IMR-90 (cell line): ENCODE measurements around the gene MMS19. TPM values are rescaled to one million over a fixed set of nuclear protein-coding genes. Genes with fewer than 3 reads are reported as not detected.

Experiments
- ATAC-seq: fragments of 200-7000 bp; cut with Tn5 transposase; 2 replicates; pipeline ENCODE4 v1.9.1; 2020; ENCODE audit warnings: low read depth, mild to moderate bottlenecking, moderate library complexity
- BruUV-seq: library from RNA; stranded (reverse); fragments of 400-500 nt; replicated peaks from 2 replicates; lab custom pipeline; 2021; lab: Mats Ljungman, UMichigan
- CTCF ChIA-PET: fragments of 300-600 bp; formaldehyde crosslinking; extraction: SDS; loops from one replicate; lab custom pipeline; 2021; ENCODE audit warnings: antibody characterized with exemption; lab: Yijun Ruan, JAX
- POLR2A ChIA-PET: fragments of 300-600 bp; sonication (Branson Sonifier 250); formaldehyde crosslinking; loops from one replicate; lab custom pipeline; 2022; ENCODE audit warnings: antibody characterized with exemption; ENCODE audit not compliant: unreplicated experiment; lab: Charles Lee
- DNase-seq: peaks from one replicate; pipeline ENCODE4 v3.0.0; 2013
- H2AFZ ChIP-seq: replicated peaks from 2 replicates; pipeline ENCODE3; 2013; ENCODE audit warnings: low read length, mild to moderate bottlenecking; ENCODE audit not compliant: poor library complexity
- H2AK5ac ChIP-seq: 2 replicates; pipeline ENCODE4 v1.6.1; 2013; ENCODE audit warnings: low read depth, low read length, inconsistent platforms
- H2AK9ac ChIP-seq: replicated peaks from 2 replicates; pipeline ENCODE3; 2013; ENCODE audit warnings: mild to moderate bottlenecking, low read depth, low read length, moderate library complexity; ENCODE audit not compliant: poor library complexity
- H2BK120ac ChIP-seq: 2 replicates; pipeline ENCODE4 v1.6.1; 2013; ENCODE audit warnings: low read depth, low read length, inconsistent platforms
- H2BK15ac ChIP-seq: 3 replicates; pipeline ENCODE4 v1.6.1; 2013; ENCODE audit warnings: low read depth, low read length, inconsistent platforms
- H2BK20ac ChIP-seq: 2 replicates; pipeline ENCODE4 v1.6.1; 2013; ENCODE audit warnings: low read depth, mild to moderate bottlenecking, inconsistent platforms, low read length, moderate library complexity
- H2BK5ac ChIP-seq: 2 replicates; pipeline ENCODE4 v1.6.1; 2013; ENCODE audit warnings: mild to moderate bottlenecking, low read depth, low read length, inconsistent platforms; ENCODE audit not compliant: poor library complexity, severe bottlenecking
- H3K14ac ChIP-seq: replicated peaks from 2 replicates; pipeline ENCODE4 v1.6.1; 2013; ENCODE audit warnings: low read depth, low read length, inconsistent platforms
- H3K18ac ChIP-seq: 2 replicates; pipeline ENCODE4 v1.6.1; 2013; ENCODE audit warnings: low read depth, low read length, control low read depth
- H3K23ac ChIP-seq: 2 replicates; pipeline ENCODE4 v1.6.1; 2013; ENCODE audit warnings: low read depth, low read length, inconsistent platforms
- H3K27ac ChIP-seq: 2 replicates; pipeline ENCODE4 v1.5.1; 2013; ENCODE audit warnings: mild to moderate bottlenecking, control low read depth, low read length; ENCODE audit not compliant: insufficient read depth
- H3K27me3 ChIP-seq: 2 replicates; pipeline ENCODE4 v1.6.1; 2013; ENCODE audit warnings: low read length; ENCODE audit not compliant: control insufficient read depth, insufficient read depth
- H3K36me3 ChIP-seq: 2 replicates; pipeline ENCODE4 v1.6.1; 2013; ENCODE audit warnings: low read length, mixed read lengths; ENCODE audit not compliant: control insufficient read depth, insufficient read depth
- H3K4ac ChIP-seq: 2 replicates; pipeline ENCODE4 v1.6.1; 2013; ENCODE audit warnings: low read depth, low read length, inconsistent platforms
- H3K4me1 ChIP-seq: 2 replicates; pipeline ENCODE4 v1.6.1; 2013; ENCODE audit warnings: low read length, mixed read lengths; ENCODE audit not compliant: control insufficient read depth, insufficient read depth
- H3K4me2 ChIP-seq: 2 replicates; pipeline ENCODE4 v1.6.1; 2013; ENCODE audit warnings: low read depth, mild to moderate bottlenecking, control low read depth, low read length, moderate library complexity
- H3K4me3 ChIP-seq: 2 replicates; pipeline ENCODE4 v1.5.1; 2013; ENCODE audit warnings: low read depth, mild to moderate bottlenecking, control low read depth, low read length, moderate library complexity; ENCODE audit not compliant: insufficient read depth
- H3K56ac ChIP-seq: 2 replicates; pipeline ENCODE4 v1.6.1; 2013; ENCODE audit warnings: low read length, inconsistent platforms; ENCODE audit not compliant: insufficient read depth; ENCODE audit errors: extremely low read depth
- H3K79me1 ChIP-seq, 2 experiments: 2 replicates each; pipeline ENCODE4 v1.6.1; 2013; ENCODE audit warnings: low read length in 2 of 2, inconsistent platforms in 1 of 2, low read depth in 1 of 2
- H3K9ac ChIP-seq: 2 replicates; pipeline ENCODE4 v1.6.1; 2013; ENCODE audit warnings: low read depth, low read length, control low read depth
- H3K9me1 ChIP-seq: 2 replicates; pipeline ENCODE4 v1.6.1; 2013; ENCODE audit warnings: low read length, inconsistent platforms; ENCODE audit not compliant: insufficient read depth
- H3K9me3 ChIP-seq: 2 replicates; pipeline ENCODE4 v1.6.1; 2013; ENCODE audit warnings: low read length; ENCODE audit not compliant: control insufficient read depth, insufficient read depth
- H4K20me1 ChIP-seq: 2 replicates; pipeline ENCODE4 v1.6.1; 2013; ENCODE audit warnings: low read length, inconsistent platforms; ENCODE audit not compliant: insufficient read depth
- H4K5ac ChIP-seq: 2 replicates; pipeline ENCODE4 v1.6.1; 2013; ENCODE audit warnings: mild to moderate bottlenecking, low read depth, low read length, control low read depth
- H4K8ac ChIP-seq, 2 experiments: 2 replicates each; pipeline ENCODE4 v1.6.1; 2013; ENCODE audit warnings: low read depth in 2 of 2, low read length in 2 of 2, control low read depth in 1 of 2, inconsistent platforms in 1 of 2
- H4K91ac ChIP-seq: 2 replicates; pipeline ENCODE4 v1.6.1; 2013; ENCODE audit warnings: low read depth, low read length, inconsistent platforms; ENCODE audit not compliant: insufficient read depth
- BHLHE40 ChIP-seq: fragments of 150-350 bp; IDR thresholded peaks from 2 replicates; pipeline ENCODE4 v1.6.1; 2016; ENCODE audit warnings: mild to moderate bottlenecking, low read depth, low read length
- CHD1 ChIP-seq: IDR thresholded peaks from 2 replicates; pipeline ENCODE4 v1.6.1; 2012; ENCODE audit warnings: low read depth, low read length, improper control_type of control experiment
- FOS ChIP-seq: fragments of 150-350 bp; IDR thresholded peaks from 2 replicates; pipeline ENCODE4 v1.6.1; 2016; ENCODE audit warnings: low read depth, low read length
- MAZ ChIP-seq: IDR thresholded peaks from 2 replicates; pipeline ENCODE4 v1.6.1; 2012; ENCODE audit warnings: low read depth, mild to moderate bottlenecking, low read length, improper control_type of control experiment, moderate library complexity, borderline replicate concordance
- NFE2L2 ChIP-seq: fragments of 150-350 bp; IDR thresholded peaks from 2 replicates; pipeline ENCODE4 v1.6.1; 2016; ENCODE audit warnings: low read depth, mild to moderate bottlenecking, low read length
- RAD21 ChIP-seq: IDR thresholded peaks from 2 replicates; pipeline ENCODE4 v1.6.1; 2012; ENCODE audit warnings: low read length, improper control_type of control experiment
- RFX5 ChIP-seq: IDR thresholded peaks from 2 replicates; pipeline ENCODE4 v1.8.0; 2012; ENCODE audit warnings: low read depth, mild to moderate bottlenecking, low read length, moderate library complexity
- SMC3 ChIP-seq: fragments of 150-350 bp; IDR thresholded peaks from 2 replicates; pipeline ENCODE4 v1.6.1; 2016; ENCODE audit warnings: low read depth, mild to moderate bottlenecking, antibody characterized with exemption, low read length, moderate library complexity
- WGBS, 2 experiments: methylation state at CpG; one replicate each; pipeline versions ENCODE4 v1.1.5 to v1.1.7; 2013; ENCODE audit warnings: missing lambda C conversion rate in 2 of 2; ENCODE audit not compliant: insufficient read length in 1 of 2; ENCODE audit errors: extremely low coverage in 2 of 2; 5-methylcytosine and 5-hydroxymethylcytosine counted together
- dilution Hi-C: fragments of 300-500 bp; cut with HindIII; formaldehyde crosslinking; loops from one replicate; pipeline ENCODE4 v1.14.3; 2018; ENCODE audit warnings: low sequenced_read_pairs; ENCODE audit not compliant: unreplicated experiment
- in situ Hi-C: fragments of 300-500 bp; cut with MboI; formaldehyde crosslinking; loops from 3 replicates; pipeline ENCODE4 v1.14.3; 2019; ENCODE audit warnings: low sequenced_read_pairs, inconsistent platforms, mixed read lengths
- intact Hi-C: fragments of 100-400 bp; cut with micrococcal nuclease; formaldehyde crosslinking; loops from 2 replicates; pipeline ENCODE4 v1.10.0; 2022
- polyA plus RNA-seq, 3 experiments: library from polyadenylated mRNA; depleted of rRNA; stranded (reverse); fragments of >200 nt; gene quantifications; 2 replicates each; pipeline ENCODE4 v1.2.3, GENCODE V29; 2012; ENCODE audit warnings: low replicate concordance in 1 of 3
- total RNA-seq: library from RNA; depleted of rRNA; stranded (reverse); fragments of >200 nt; gene quantifications from 2 replicates; pipeline ENCODE4 v1.2.3, GENCODE V29; 2012
- TF ChIP-seq, protein P1 (sequence below): fragments of 150-350 bp; IDR thresholded peaks from 2 replicates; pipeline ENCODE4 v1.6.1; 2017; ENCODE audit warnings: mild to moderate bottlenecking, antibody characterized with exemption, low read length, low read depth

MMS19 gene
- total and polyA plus RNA-seq, 2 of the 4 experiments (the other 2 are of a cell fraction): 70.1 to 72.7 TPM

- H3K4ac ChIP-seq: no peak overlapping the region
- intact Hi-C loops (no loop called here), in situ Hi-C loops (no loop called here), dilution Hi-C loops (no loop called here)
- H2BK20ac ChIP-seq: no peak overlapping the region
- H3K36me3 ChIP-seq: peaks cover 2% of the 10 kb centered on the region; the same call in 1 of the 2 replicates
- H3K56ac ChIP-seq: no peak overlapping the region
- no peak for DNase-seq
- H2AK9ac ChIP-seq: no peak overlapping the region
- no peak for TF ChIP-seq RAD21
- no peak for TF ChIP-seq RFX5
- TF ChIP-seq MAZ: no peak
- TF ChIP-seq CHD1: no peak
- no peak for TF ChIP-seq BHLHE40
- TF ChIP-seq NFE2L2: no peak
- TF ChIP-seq, protein P1, sequence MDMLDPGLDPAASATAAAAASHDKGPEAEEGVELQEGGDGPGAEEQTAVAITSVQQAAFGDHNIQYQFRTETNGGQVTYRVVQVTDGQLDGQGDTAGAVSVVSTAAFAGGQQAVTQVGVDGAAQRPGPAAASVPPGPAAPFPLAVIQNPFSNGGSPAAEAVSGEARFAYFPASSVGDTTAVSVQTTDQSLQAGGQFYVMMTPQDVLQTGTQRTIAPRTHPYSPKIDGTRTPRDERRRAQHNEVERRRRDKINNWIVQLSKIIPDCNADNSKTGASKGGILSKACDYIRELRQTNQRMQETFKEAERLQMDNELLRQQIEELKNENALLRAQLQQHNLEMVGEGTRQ: no peak
- TF ChIP-seq SMC3: no peak
- TF ChIP-seq FOS: no peak
- H2BK5ac ChIP-seq: no peak overlapping the region
- ChIA-PET CTCF (no interaction called here), POLR2A (no interaction called here)
- ATAC-seq: no peak
- H4K20me1 ChIP-seq: peaks cover 63% of the 10 kb centered on the region
- no peaks in the 10 kb centered on the region for H3K27me3 ChIP-seq
- H3K9me3 ChIP-seq: no peaks in the 10 kb centered on the region
- no TSS peak for BruUV-seq
- H2AK5ac ChIP-seq: no peak overlapping the region
- H2BK15ac ChIP-seq: no peak overlapping the region
- H3K4me3 ChIP-seq: no peak overlapping the region
- H2AFZ ChIP-seq: no peak overlapping the region
- no peaks in the 10 kb centered on the region for H3K4me1 ChIP-seq
- whole genome bisulfite sequencing, 2 experiments: no CpG with 5 or more reads among the region's 1 CpG
- H4K5ac ChIP-seq: no peak overlapping the region
- no peak overlapping the region for H2BK120ac ChIP-seq
- H4K8ac ChIP-seq: no peak overlapping the region
- no peak overlapping the region for H3K9ac ChIP-seq
- H3K14ac ChIP-seq: no peak overlapping the region
- H3K9me1 ChIP-seq: peaks cover 12% of the 10 kb centered on the region
- no peak overlapping the region for H3K23ac ChIP-seq
- no peak overlapping the region for H4K91ac ChIP-seq
- no peak overlapping the region for H3K4me2 ChIP-seq
- no peak overlapping the region for H3K27ac ChIP-seq
- H3K18ac ChIP-seq: no peak overlapping the region
- H3K79me1 ChIP-seq: peaks cover 24 to 60% of the 10 kb centered on the region in 2 experiments
Observed at GRCh38 chr10:97525683-97526110, 27.5 kb upstream of the MMS19 start.
